Mucosa of descending colon (tissue), 3 donors: ENCODE data around the gene EMC8. TPM values are rescaled to one million over a fixed set of nuclear protein-coding genes. Genes with fewer than 3 reads are reported as not detected.

Source experiments
- ATAC-seq: fragments of 200-7000 bp; cut with Tn5 transposase; one replicate; pipeline ENCODE4 v1.9.1; 2020; ENCODE audit warnings: mild to moderate bottlenecking, moderate library complexity
- DNase-seq, 3 donors: peaks; one replicate each; pipeline ENCODE4 v3.0.0-alpha.2; 2020
- H3K36me3 ChIP-seq: fragments of 200-600 bp; one replicate; pipeline ENCODE4 v1.8.0; 2021; ENCODE audit warnings: low read depth, mild to moderate bottlenecking
- H3K4me1 ChIP-seq: fragments of 200-600 bp; one replicate; pipeline ENCODE4 v1.8.0; 2021; ENCODE audit warnings: low read depth, mild to moderate bottlenecking
- H3K4me3 ChIP-seq: fragments of 200-600 bp; one replicate; pipeline ENCODE4 v1.8.0; 2021; ENCODE audit warnings: mild to moderate bottlenecking
- H3K9me3 ChIP-seq: fragments of 200-600 bp; one replicate; pipeline ENCODE4 v1.8.0; 2021; ENCODE audit warnings: mild to moderate bottlenecking
- CTCF ChIP-seq: fragments of 200-600 bp; IDR thresholded peaks from one replicate; pipeline ENCODE4 v1.8.0; 2022; ENCODE audit warnings: antibody characterized with exemption, mild to moderate bottlenecking
- intact Hi-C, 2 donors: fragments of 100-400 bp; cut with DNase I in 1 of 2; cut with micrococcal nuclease in 1 of 2; formaldehyde crosslinking; loops; one replicate each; pipeline versions ENCODE4 v1.11.0 to v1.11.1; 2022; cut with DNase I, micrococcal nuclease
- total RNA-seq, 3 donors: library from RNA; stranded (reverse); fragmentation: NEBNext Ultra II Directional in 2 of 3; extraction: Animal tissue kit (Norgen Biotek cat#: 25700) in 2 of 3; gene quantifications; one replicate each; pipeline versions ENCODE4 v1.2.1 to v1.2.4, GENCODE V29; 2021 to 2023
- donor health status: DM: no; HTN: no; CAD: no; lungs with moderate emphysema.
- donor health status: DM: no; HTN: no; CAD: no.
- donor health status: DM: no; HTN: yes; CAD: no.

The EMC8 gene
- total RNA-seq, 3 donors from 2014 or later = 27.7 to 31.0 (median 30.2) TPM

GRCh38 chr16:85812811-85813700 is 13.7 kb upstream of the EMC8 start:
- TF ChIP-seq CTCF = no peak
- no peaks in the 10 kb centered on the region for H3K4me1 ChIP-seq
- no peaks in the 10 kb centered on the region for H3K36me3 ChIP-seq
- no peak for ATAC-seq
- DNase-seq = no peak
- H3K4me3 ChIP-seq = no peak overlapping the region
- no peaks in the 10 kb centered on the region for H3K9me3 ChIP-seq
- intact Hi-C loops = no loop called here

GRCh38 chr16:85812031-85812807 is 12.9 kb upstream of the EMC8 start:
- Histone ChIP-seq H3K4me1 (no peaks in the 10 kb centered on the region), H3K36me3 (no peaks in the 10 kb centered on the region), H3K4me3 (no peak overlapping the region), H3K9me3 (no peaks in the 10 kb centered on the region)
- TF ChIP-seq CTCF = no peak
- ATAC-seq (peak; percentile 15), DNase-seq (no peak)
- intact Hi-C loops = no loop called here

- DNase-seq = no peak
- ATAC-seq = no peak
- intact Hi-C loops = no loop called here
- peaks cover 5% of the 10 kb centered on the region for H3K36me3 ChIP-seq
- no peak for TF ChIP-seq CTCF
- H3K4me3 ChIP-seq = no peak overlapping the region
- no peaks in the 10 kb centered on the region for H3K4me1 ChIP-seq
- H3K9me3 ChIP-seq = no peaks in the 10 kb centered on the region
Observed at GRCh38 chr16:85810742-85811115, 11.4 kb upstream of the EMC8 start.

- DNase-seq (no peak), ATAC-seq (peak; percentile 26)
- TF ChIP-seq CTCF = no peak
- peaks cover 10% of the 10 kb centered on the region for H3K36me3 ChIP-seq
- intact Hi-C loops = no loop called here
- H3K4me1 ChIP-seq = no peaks in the 10 kb centered on the region
- H3K9me3 ChIP-seq = no peaks in the 10 kb centered on the region
- H3K4me3 ChIP-seq = no peak overlapping the region
Observed at GRCh38 chr16:85810097-85810741, 10.9 kb upstream of the EMC8 start.

GRCh38 chr16:85809645-85810044 is 10.3 kb upstream of the EMC8 start:
- no peaks in the 10 kb centered on the region for H3K4me1 ChIP-seq
- intact Hi-C loops = no loop called here
- no peaks in the 10 kb centered on the region for H3K9me3 ChIP-seq
- no peak for TF ChIP-seq CTCF
- no peak overlapping the region for H3K4me3 ChIP-seq
- DNase-seq (no peak), ATAC-seq (no peak)
- peaks cover 15% of the 10 kb centered on the region for H3K36me3 ChIP-seq
